ENCODE data around the gene AJAP1. TPM values are rescaled to one million over a fixed set of nuclear protein-coding genes. Genes with fewer than 3 reads are reported as not detected.

AJAP1 gene
- total RNA-seq, 1 experiment from 2014 or later, result not detected

GRCh38 chr1:4699376-4700301 is 45.2 kb downstream of the AJAP1 start:
- ChIA-PET CTCF (no interaction called here), POLR2A (no interaction called here)
- no peak for ATAC-seq

More at GRCh38 chr1:4699376-4700301, 45.2 kb downstream of the AJAP1 start:
- no peaks in the 10 kb centered on the region; a peak in 1 of 4 replicates for H3K9me3 ChIP-seq (ENCODE audit: control insufficient read depth in 1 of 2, insufficient read depth in 1 of 2, low read depth in 1 of 2, low read length in 2 of 2)
- no peaks in the 10 kb centered on the region for H3K27me3 ChIP-seq (ENCODE audit: insufficient read depth, low read length)
- H3K9ac ChIP-seq (ENCODE audit: low read length), result no peak overlapping the region
- H3K4me3 ChIP-seq (replicated peaks in 1 of 2; ENCODE audit: low read depth in 1 of 2, low read length in 2 of 2), result no peak overlapping the region
- no peak overlapping the region for H2AFZ ChIP-seq (ENCODE audit: low read depth, low read length, poor library complexity, severe bottlenecking)
- RAD21 ChIA-PET (ENCODE audit: low non-redundant PET in 1 of 2, low total read pairs in 2 of 2, uncharacterized antibody in 2 of 2, unreplicated experiment in 2 of 2), result no interaction called here
- intact Hi-C loops (cut with micrococcal nuclease), result no loop called here
- DNase-seq (ENCODE audit: low read depth, low spot score), result no peak
- TF ChIP-seq TCF7L2 (IDR thresholded peaks at IDR 0.05; ENCODE audit: borderline replicate concordance, extremely low read depth, insufficient read depth, insufficient read length) (no peak), ZFX (IDR thresholded peaks at IDR 0.05) (no peak), FOSL1 (IDR thresholded peaks at IDR 0.05; ENCODE audit: low read depth) (no peak), EGR1 (IDR thresholded peaks at IDR 0.05; ENCODE audit: low read depth) (no peak), SP1 (IDR thresholded peaks at IDR 0.05; ENCODE audit: low read depth) (no peak), SIN3A (IDR thresholded peaks at IDR 0.05; ENCODE audit: low read depth) (no peak), EZH2phosphoT487 (IDR thresholded peaks at IDR 0.05; ENCODE audit: borderline replicate concordance) (no peak), JUND (IDR thresholded peaks at IDR 0.05) (no peak), CEBPB (IDR thresholded peaks at IDR 0.05; ENCODE audit: low read depth) (no peak), ZNF274 (IDR thresholded peaks at IDR 0.05; ENCODE audit: low read depth, low read length) (no peak), POLR2A (IDR thresholded peaks at IDR 0.05; ENCODE audit: borderline replicate concordance, extremely low read depth, insufficient read depth, insufficient read length) (no peak), POLR2AphosphoS5 (IDR thresholded peaks at IDR 0.05; ENCODE audit: low read depth, low read length) (no peak), SRF (IDR thresholded peaks at IDR 0.05; ENCODE audit: low read depth) (no peak)
- TF ChIP-seq, protein P1, sequence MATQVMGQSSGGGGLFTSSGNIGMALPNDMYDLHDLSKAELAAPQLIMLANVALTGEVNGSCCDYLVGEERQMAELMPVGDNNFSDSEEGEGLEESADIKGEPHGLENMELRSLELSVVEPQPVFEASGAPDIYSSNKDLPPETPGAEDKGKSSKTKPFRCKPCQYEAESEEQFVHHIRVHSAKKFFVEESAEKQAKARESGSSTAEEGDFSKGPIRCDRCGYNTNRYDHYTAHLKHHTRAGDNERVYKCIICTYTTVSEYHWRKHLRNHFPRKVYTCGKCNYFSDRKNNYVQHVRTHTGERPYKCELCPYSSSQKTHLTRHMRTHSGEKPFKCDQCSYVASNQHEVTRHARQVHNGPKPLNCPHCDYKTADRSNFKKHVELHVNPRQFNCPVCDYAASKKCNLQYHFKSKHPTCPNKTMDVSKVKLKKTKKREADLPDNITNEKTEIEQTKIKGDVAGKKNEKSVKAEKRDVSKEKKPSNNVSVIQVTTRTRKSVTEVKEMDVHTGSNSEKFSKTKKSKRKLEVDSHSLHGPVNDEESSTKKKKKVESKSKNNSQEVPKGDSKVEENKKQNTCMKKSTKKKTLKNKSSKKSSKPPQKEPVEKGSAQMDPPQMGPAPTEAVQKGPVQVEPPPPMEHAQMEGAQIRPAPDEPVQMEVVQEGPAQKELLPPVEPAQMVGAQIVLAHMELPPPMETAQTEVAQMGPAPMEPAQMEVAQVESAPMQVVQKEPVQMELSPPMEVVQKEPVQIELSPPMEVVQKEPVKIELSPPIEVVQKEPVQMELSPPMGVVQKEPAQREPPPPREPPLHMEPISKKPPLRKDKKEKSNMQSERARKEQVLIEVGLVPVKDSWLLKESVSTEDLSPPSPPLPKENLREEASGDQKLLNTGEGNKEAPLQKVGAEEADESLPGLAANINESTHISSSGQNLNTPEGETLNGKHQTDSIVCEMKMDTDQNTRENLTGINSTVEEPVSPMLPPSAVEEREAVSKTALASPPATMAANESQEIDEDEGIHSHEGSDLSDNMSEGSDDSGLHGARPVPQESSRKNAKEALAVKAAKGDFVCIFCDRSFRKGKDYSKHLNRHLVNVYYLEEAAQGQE (IDR thresholded peaks at IDR 0.05; ENCODE audit: low read depth), result no peak
- TF ChIP-seq, protein P2, sequence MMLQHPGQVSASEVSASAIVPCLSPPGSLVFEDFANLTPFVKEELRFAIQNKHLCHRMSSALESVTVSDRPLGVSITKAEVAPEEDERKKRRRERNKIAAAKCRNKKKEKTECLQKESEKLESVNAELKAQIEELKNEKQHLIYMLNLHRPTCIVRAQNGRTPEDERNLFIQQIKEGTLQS (IDR thresholded peaks at IDR 0.05), result no peak
- TF ChIP-seq, protein P3, sequence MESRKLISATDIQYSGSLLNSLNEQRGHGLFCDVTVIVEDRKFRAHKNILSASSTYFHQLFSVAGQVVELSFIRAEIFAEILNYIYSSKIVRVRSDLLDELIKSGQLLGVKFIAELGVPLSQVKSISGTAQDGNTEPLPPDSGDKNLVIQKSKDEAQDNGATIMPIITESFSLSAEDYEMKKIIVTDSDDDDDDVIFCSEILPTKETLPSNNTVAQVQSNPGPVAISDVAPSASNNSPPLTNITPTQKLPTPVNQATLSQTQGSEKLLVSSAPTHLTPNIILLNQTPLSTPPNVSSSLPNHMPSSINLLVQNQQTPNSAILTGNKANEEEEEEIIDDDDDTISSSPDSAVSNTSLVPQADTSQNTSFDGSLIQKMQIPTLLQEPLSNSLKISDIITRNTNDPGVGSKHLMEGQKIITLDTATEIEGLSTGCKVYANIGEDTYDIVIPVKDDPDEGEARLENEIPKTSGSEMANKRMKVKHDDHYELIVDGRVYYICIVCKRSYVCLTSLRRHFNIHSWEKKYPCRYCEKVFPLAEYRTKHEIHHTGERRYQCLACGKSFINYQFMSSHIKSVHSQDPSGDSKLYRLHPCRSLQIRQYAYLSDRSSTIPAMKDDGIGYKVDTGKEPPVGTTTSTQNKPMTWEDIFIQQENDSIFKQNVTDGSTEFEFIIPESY (IDR thresholded peaks at IDR 0.05; ENCODE audit: extremely low read depth, insufficient replicate concordance, low read length), result no peak
- H4K20me1 ChIP-seq (ENCODE audit: insufficient read depth), result no peaks in the 10 kb centered on the region
- no peaks in the 10 kb centered on the region for H3K79me2 ChIP-seq (ENCODE audit: insufficient read depth, low read length)
- BruUV-seq (replicated peaks), result no TSS peak
- H3K36me3 ChIP-seq (ENCODE audit: control insufficient read depth in 1 of 2, insufficient read depth in 2 of 2, low read length in 2 of 2), result no peaks in the 10 kb centered on the region
- H3K4me1 ChIP-seq (ENCODE audit: control insufficient read depth in 1 of 2, insufficient read depth in 2 of 2, low read length in 2 of 2), result no peaks in the 10 kb centered on the region
- H3K4me2 ChIP-seq (ENCODE audit: low read length), result no peak overlapping the region
- H3K9me2 ChIP-seq (ENCODE audit: insufficient read depth), result no peaks in the 10 kb centered on the region
- H3K27ac ChIP-seq (ENCODE audit: low read depth, low read length), result no peak overlapping the region

Data from HCT116 (cell line).